ACC112 (cell line): Measurements from ENCODE around the gene RTN3.
"Not testable (repeated sequence)": the region's sequence is repeated elsewhere in the genome, so short reads cannot be mapped to it uniquely, and the experiment has no call there.

Experiments
- H2AFZ ChIP-seq: fragments of 200-600 bp; sonication (generic); one replicate; pipeline ENCODE4 v1.6.0; 2017; ENCODE audit warnings: antibody characterized with exemption, low read length; ENCODE audit not compliant: unreplicated experiment
- H3K27ac ChIP-seq: fragments of 200-600 bp; sonication (generic); 2 replicates; pipeline ENCODE4 v1.5.1; 2014; ENCODE audit warnings: low read depth, mild to moderate bottlenecking, antibody characterized with exemption, low read length, moderate library complexity
- H3K27me3 ChIP-seq: fragments of 200-600 bp; sonication (generic); 2 replicates; pipeline ENCODE4 v1.6.1; 2014; ENCODE audit warnings: mild to moderate bottlenecking, antibody characterized with exemption, low read length, moderate library complexity, mixed read lengths; ENCODE audit not compliant: insufficient read depth
- H3K36me3 ChIP-seq: fragments of 200-600 bp; sonication (generic); 2 replicates; pipeline ENCODE4 v1.6.1; 2016; ENCODE audit warnings: mild to moderate bottlenecking, antibody characterized with exemption, low read length, moderate library complexity, mixed read lengths; ENCODE audit not compliant: insufficient read depth
- H3K4me1 ChIP-seq: fragments of 200-600 bp; sonication (generic); one replicate; pipeline ENCODE4 v1.6.1; 2016; ENCODE audit warnings: low read length, mixed read lengths; ENCODE audit not compliant: insufficient read depth, unreplicated experiment, control insufficient read depth
- H3K4me3 ChIP-seq: fragments of 200-600 bp; sonication (generic); 2 replicates; pipeline ENCODE4 v1.5.1; 2014; ENCODE audit warnings: mild to moderate bottlenecking, low read depth, low read length
- H3K79me2 ChIP-seq: fragments of 200-600 bp; sonication (generic); one replicate; pipeline ENCODE4 v1.6.0; 2016; ENCODE audit warnings: low read length; ENCODE audit not compliant: control insufficient read depth, unreplicated experiment, insufficient read depth

RTN3 gene

GRCh38 chr11:63681321-63682065, at the start of gene RTN3:
Gene RTN3 (plus strand): TSS chr11:63681500. CDS start chr11:63681637, 137 bp downstream.
- Histone ChIP-seq H3K4me1 (peaks cover 10% of the 10 kb centered on the region), H3K27me3 (no peaks in the 10 kb centered on the region), H2AFZ (peak within 1 kb of the TSS; percentile 74), H3K36me3 (no peaks in the 10 kb centered on the region), H3K79me2 (peaks cover 42% of the 10 kb centered on the region), H3K4me3 (peak within 1 kb of the TSS; percentile 85), H3K27ac (peak within 1 kb of the TSS; percentile 74)

- H3K27ac ChIP-seq = no peak overlapping the region
- H3K36me3 ChIP-seq = peaks cover 32% of the 10 kb centered on the region
- no peak overlapping the region for H2AFZ ChIP-seq
- H3K4me1 ChIP-seq = no peaks in the 10 kb centered on the region
- peaks cover 3% of the 10 kb centered on the region for H3K79me2 ChIP-seq
- no peaks in the 10 kb centered on the region for H3K27me3 ChIP-seq
- no peak overlapping the region for H3K4me3 ChIP-seq
Measured at GRCh38 chr11:63635762-63636465, 45.4 kb upstream of the RTN3 start.

GRCh38 chr11:63638436-63638835, 42.9 kb upstream of the RTN3 start:
- not testable (repeated sequence) for H3K27ac ChIP-seq, H2AFZ ChIP-seq, H3K27me3 ChIP-seq, H3K79me2 ChIP-seq, H3K4me3 ChIP-seq, H3K4me1 ChIP-seq
- peaks cover 34% of the 10 kb centered on the region for H3K36me3 ChIP-seq

- H3K36me3 ChIP-seq = peaks cover 36% of the 10 kb centered on the region
- H3K4me1 ChIP-seq = no peaks in the 10 kb centered on the region
- H3K4me3 ChIP-seq = no peak overlapping the region
- peaks cover 9% of the 10 kb centered on the region for H3K79me2 ChIP-seq
- no peaks in the 10 kb centered on the region for H3K27me3 ChIP-seq
- no peak overlapping the region for H2AFZ ChIP-seq
- H3K27ac ChIP-seq = no peak overlapping the region
Measured at GRCh38 chr11:63639199-63639832, 42.0 kb upstream of the RTN3 start.

- Histone ChIP-seq H3K27ac (peak overlapping the region; percentile 33; the same call in 1 of the 2 replicates), H3K79me2 (peaks cover 9% of the 10 kb centered on the region), H3K4me1 (no peaks in the 10 kb centered on the region), H3K36me3 (peaks cover 34% of the 10 kb centered on the region), H3K27me3 (no peaks in the 10 kb centered on the region), H3K4me3 (0 out of 2 replicates have a peak overlapping the region, but pooled peaks have one; percentile 12), H2AFZ (no peak overlapping the region)
Measured at GRCh38 chr11:63641727-63642126, 39.6 kb upstream of the RTN3 start.

- Histone ChIP-seq H3K36me3 (peaks cover 40% of the 10 kb centered on the region), H3K27ac (no peak overlapping the region), H3K27me3 (no peaks in the 10 kb centered on the region), H2AFZ (no peak overlapping the region), H3K4me1 (no peaks in the 10 kb centered on the region), H3K79me2 (peaks cover 5% of the 10 kb centered on the region), H3K4me3 (no peak overlapping the region)
Measured at GRCh38 chr11:63643205-63643604, 38.1 kb upstream of the RTN3 start.

- H3K4me3 ChIP-seq = no peak overlapping the region
- H3K27ac ChIP-seq = no peak overlapping the region
- H3K36me3 ChIP-seq = peaks cover 29% of the 10 kb centered on the region
- no peak overlapping the region for H2AFZ ChIP-seq
- peaks cover 28% of the 10 kb centered on the region for H3K79me2 ChIP-seq
- no peaks in the 10 kb centered on the region for H3K27me3 ChIP-seq
- H3K4me1 ChIP-seq = no peaks in the 10 kb centered on the region
Measured at GRCh38 chr11:63652671-63653070, 28.6 kb upstream of the RTN3 start.

GRCh38 chr11:63660972-63661371, 20.3 kb upstream of the RTN3 start:
- peaks cover 89% of the 10 kb centered on the region for H3K79me2 ChIP-seq
- peaks cover 25% of the 10 kb centered on the region for H3K4me1 ChIP-seq
- no peak overlapping the region for H3K4me3 ChIP-seq
- no peak overlapping the region for H2AFZ ChIP-seq
- H3K27ac ChIP-seq = no peak overlapping the region
- no peaks in the 10 kb centered on the region for H3K27me3 ChIP-seq
- peaks cover 7% of the 10 kb centered on the region for H3K36me3 ChIP-seq

- Histone ChIP-seq H3K4me1 (peaks cover 50% of the 10 kb centered on the region), H2AFZ (no peak overlapping the region), H3K27me3 (no peaks in the 10 kb centered on the region), H3K27ac (peak overlapping the region; percentile 64), H3K36me3 (no peaks in the 10 kb centered on the region; the same call in 1 of the 2 replicates), H3K79me2 (peaks cover 94% of the 10 kb centered on the region), H3K4me3 (no peak overlapping the region; the same call in 1 of the 2 replicates)
Measured at GRCh38 chr11:63663809-63664208, 17.5 kb upstream of the RTN3 start.

GRCh38 chr11:63666874-63667273, 14.4 kb upstream of the RTN3 start:
- peak overlapping the region; percentile 45 for H3K4me3 ChIP-seq
- H2AFZ ChIP-seq = no peak overlapping the region
- no peaks in the 10 kb centered on the region for H3K27me3 ChIP-seq
- H3K27ac ChIP-seq = peak overlapping the region; percentile 93
- peaks cover 84% of the 10 kb centered on the region for H3K79me2 ChIP-seq
- H3K36me3 ChIP-seq = no peaks in the 10 kb centered on the region
- peaks cover 56% of the 10 kb centered on the region for H3K4me1 ChIP-seq
